Brain pericyte (primary cell): Measurements from ENCODE around the gene TMEM272.
"Not testable (repeated sequence)": the region's sequence is repeated elsewhere in the genome, so short reads cannot be mapped to it uniquely, and the experiment has no call there.

Experiments
- DNase-seq: peaks from one replicate; pipeline ENCODE4 v3.0.0-alpha.2; 2012; ENCODE audit warnings: low read depth, low spot score

TMEM272 gene

DNA sequence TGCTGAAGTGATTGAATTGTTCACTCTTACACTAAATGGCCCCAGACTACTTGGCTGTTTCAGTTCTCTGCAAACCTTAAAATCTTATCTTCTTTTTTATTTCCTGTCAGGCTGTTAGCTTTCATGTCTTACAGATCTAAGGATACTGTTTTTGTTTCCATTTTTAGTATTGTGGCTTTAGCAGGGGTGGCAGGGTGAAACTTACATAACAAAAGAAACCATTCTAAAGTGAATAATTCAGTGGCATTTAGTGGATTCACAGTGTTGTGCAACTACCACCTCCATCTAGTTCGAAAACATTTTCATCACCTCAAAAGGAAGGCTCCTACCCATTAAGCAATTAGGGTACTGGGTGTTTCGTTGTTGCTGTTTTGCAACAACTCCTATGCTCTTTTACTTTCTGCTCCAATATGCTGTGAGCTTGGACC is 19.8 kb downstream of the TMEM272 start:
- DNase-seq, result no peak

DNA sequence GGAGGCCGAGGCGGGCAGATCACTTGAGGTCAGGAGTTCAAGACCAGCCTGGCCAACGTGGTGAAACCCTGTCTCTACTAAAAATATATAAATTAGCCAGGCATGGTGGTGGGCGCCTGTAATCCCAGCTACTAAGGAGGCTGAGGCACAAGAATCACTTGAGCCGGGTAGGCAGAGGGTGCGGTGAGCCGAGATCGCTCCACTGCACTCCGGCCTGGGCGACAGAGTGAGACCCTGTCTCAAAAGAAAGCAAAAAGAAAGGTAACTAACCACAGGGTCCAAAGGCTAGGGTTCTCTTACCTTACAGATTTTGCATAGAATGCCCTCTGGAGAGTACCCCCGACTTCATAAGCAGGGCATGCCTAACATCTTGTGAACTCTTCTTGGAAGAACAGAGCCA is 20.3 kb downstream of the TMEM272 start:
- not testable (repeated sequence) for DNase-seq

DNA sequence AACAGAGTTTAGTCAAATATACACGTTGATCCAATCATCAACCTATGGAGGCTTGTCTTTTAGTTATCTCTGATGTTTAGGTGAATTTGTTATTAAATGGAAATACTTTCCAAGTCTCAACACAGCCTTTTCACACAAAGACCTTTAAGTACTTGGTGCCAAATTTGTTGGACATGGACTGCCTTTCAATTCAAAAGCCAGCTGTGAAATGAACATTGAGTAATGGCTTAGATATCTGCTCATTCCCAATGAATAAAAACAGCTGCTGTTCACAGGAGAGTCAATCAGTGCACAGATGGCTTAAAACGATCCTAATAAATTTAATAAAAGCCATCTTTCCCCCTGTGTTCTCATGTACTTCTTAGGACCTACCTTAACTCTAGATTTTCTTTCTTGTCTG is 21.1 kb downstream of the TMEM272 start:
- DNase-seq, result no peak

DNA sequence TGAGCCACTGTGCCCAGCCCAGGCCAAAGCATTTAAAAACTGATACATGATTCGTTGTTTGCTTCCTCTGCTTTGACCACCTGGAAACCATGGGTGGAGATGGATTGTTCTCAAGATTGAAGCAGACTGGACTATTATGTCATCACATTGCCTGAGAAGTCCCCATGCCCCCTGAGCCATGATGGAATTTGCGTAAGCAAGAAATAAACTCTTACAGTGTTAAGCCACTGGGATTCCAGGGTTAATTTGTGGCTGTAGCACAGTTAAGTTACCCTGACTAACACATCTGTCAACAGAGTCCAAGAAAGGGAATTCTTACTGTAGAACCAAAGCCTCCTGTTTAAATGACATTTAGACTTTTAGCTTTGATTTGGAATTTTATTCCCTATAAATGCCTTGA is 21.6 kb downstream of the TMEM272 start:
- no peak for DNase-seq

DNA sequence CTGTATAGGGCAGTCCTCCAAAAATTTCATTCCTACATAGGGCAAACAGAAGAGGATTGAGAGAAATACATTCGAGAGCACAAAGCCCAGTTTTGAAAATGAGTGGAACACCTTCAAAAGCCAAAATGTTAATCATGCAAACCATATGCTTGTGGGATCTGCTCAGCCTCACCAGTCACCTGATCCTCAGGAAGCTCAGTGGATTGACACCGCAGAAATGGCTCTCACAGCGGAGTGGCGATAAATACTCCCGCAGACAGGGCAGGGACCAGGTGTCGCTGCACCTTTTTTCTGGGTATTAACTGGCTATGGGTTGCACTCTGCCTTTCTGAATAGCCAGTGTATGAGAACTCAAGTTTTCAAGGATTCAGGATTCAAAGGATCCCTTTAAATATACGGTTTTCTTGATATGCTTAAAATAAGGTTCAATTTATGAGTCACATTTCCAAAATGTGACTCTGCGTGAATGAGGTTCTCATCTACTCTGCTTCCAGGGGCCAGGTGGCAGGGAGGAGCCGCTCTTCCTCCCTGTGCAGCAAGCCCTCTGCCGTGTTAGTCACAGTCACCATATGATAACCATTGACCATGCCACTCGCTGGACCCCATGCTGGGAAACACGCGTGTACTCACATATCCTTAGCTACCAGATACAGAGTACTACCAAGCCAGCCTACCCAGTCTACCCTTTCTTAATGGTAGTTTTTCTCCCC is 22.7 kb downstream of the TMEM272 start:
- DNase-seq, result no peak

DNA sequence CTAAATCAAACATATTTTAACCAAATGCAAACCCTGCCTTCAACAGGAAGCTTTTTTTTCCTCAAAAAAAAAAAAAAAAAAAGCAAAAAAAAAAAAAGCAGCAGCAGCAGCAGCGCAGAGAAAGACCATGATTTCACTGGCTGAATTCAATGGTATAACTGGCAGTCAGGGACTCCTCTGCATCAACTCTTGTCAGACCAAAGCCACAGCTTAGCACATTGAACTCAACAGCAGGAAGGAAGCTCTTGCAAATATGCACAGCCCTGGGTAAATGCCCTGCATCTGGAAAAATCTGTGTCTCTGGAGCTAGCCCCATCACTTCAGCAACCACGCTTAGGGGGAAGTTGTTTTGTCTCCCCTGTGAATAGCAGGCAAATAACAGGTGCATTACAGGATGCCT is 23.4 kb downstream of the TMEM272 start:
- DNase-seq, result no peak

DNA sequence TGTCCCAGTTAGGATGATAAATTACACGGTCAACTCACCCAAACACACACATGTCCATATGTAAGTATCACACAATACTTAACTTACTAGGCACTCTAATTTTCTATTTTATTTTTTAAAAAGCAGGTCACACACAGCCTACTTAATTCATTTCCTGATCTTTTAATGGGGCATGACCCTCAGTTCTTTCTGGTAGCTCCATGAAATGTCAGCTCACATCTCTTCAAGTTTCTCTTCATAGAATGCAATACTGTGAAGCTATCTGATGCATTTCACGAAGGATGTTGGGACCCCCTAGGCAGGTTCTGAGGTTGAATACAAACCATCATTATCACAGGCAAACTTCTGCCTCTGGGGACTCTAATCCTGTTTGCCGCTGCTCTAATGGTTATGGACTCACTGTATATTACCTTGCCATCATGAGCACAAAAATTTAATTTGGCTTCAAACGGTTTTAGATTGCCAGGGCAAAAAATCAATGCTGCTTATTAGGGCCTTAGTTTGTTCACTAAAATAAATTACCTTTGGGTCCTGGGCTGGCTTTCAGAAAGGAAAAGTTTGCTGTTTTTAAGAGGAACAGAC is 24.9 kb downstream of the TMEM272 start:
- DNase-seq, result no peak

DNA sequence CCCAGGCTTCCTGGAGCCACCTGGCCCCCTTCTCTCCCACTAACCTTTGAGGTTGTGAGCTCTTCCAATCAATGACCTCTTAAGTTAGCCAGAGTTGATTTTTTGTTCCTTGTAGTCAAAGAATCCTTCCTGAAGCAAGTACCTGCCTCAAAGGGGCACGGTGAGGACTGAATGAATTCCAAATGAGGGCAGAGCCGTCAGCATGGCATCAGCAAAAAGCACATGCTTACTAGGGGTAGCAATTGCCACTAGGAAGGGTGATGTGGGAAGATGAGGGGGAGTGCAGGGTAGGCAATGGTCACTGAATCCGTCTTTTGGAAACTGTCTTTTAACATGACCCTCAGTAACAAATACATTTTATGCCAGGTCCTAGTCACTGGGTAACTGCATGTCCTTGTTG is 25.4 kb downstream of the TMEM272 start:
- DNase-seq, result no peak

DNA sequence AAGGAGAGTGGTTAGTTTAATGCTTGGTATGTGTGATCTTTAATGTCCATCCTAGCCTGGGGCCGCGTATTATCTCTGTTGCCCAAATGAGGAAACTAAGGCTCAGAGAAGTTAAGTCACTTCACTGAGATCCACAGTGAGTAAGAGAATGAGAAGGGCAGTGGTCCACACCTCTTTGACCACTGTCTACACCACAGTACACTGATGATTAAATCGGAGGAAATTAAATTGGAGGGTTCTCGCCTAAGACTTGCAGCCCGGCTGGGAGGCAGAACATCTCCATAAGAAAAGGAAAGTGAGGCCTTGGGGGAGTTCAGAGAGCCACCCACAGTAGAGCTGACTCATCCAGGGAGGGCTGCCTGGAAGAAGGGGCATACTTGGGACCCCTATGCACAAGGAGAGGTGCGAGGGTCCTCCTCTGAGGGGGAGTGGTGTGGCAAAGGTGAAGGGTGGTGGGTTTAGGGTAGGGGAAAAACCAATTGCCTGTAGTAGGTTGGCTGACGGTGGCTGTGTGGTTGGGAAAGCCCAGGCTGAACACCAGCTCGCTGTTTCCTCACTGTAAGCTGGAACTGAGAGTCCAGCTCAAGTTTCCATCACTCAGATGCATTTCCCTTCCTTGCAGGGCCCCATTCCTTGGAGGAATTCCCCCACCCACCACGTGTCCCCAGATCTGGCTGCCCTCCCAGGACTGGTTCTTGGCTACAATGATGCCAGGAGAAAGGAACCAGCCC is 26.0 kb downstream of the TMEM272 start:
- no peak for DNase-seq

DNA sequence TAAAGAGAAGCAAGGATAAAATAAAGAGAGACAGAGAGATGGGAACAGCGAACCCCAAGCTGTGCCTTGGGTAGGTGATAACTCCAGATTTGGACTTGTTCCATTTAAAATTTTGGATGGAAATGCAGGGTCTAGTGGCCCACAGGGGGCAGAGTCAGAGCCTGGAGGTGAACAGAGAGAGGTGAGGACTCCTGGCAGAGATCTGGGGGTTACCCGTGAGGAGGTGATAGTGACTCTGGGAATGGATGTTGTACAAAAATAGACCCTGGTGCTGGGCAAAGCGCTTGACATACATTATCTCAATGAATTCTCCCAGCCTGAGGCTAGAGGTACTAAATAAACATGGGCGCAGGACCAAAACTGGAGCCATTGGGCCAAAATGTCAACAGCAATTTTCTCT is 26.7 kb downstream of the TMEM272 start:
- DNase-seq, result no peak

DNA sequence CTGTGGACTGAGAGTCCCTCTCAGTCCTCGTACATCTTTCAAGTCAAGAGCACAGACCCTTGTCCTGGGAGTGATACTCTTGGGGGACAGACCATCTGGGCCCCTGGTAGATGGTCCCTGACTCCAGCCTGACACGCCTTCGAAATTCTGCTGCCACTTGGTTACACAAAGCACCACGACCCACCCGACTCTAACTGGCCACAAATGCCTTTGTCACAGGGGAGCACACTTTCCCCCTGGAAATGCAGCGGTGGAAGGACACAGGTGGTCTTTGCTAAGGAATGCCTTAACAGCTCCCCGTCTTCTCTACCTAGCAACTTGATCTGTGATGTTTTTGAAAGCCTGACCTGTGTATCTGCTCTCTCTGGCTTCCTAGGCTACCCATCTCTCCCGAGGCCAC is 27.3 kb downstream of the TMEM272 start:
- DNase-seq, result no peak

DNA sequence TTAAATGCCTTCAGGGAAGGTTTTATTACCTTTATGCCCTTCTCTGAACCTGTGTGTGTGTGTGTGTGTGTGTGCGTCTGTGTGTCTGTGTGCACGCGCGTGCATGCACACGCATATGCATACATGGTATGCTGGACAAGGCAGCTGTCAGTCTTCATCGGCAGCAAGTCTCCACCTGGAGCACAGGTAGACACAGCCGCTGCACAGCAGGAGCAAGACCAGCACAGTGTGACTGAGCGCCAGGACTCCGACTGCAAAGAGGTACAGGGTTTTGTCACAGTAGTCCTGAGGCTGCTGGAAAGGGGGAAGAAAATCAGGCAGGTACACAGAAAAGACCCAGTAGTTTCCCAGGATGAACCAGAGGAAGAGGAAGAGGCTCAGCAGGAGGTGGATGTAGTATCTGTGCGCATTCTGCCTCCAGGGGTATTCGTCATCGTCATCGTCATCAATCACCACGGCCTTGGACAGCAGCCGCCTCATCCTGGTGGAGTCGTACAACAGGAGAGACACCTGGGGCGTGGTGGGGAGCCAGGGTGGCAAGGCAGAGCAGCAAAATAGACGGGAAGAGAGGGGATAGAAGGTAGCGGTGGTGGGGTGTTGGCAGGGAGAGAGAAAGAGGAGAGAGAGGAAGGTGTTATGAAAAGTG is 28.2 kb downstream of the TMEM272 start:
- no peak for DNase-seq

DNA sequence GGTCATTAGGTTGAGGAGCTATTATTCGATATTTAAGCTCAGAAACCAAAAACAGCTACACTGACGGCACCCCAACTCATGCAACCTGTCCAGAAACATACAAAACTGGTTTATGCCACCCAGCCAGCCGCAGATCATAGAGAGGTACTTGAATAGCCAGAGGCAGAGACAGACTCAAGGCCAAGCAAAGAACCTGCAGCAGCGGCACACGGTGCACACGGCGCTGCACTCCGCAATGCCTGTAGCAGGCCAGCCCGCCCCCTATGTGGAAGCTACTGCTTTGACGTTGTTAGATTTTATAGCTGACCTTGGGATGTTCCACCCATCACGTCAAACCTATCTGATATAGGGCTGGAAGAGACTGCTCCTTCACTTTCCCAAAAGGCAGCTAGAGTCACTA is 29.1 kb downstream of the TMEM272 start:
- no peak for DNase-seq

DNA sequence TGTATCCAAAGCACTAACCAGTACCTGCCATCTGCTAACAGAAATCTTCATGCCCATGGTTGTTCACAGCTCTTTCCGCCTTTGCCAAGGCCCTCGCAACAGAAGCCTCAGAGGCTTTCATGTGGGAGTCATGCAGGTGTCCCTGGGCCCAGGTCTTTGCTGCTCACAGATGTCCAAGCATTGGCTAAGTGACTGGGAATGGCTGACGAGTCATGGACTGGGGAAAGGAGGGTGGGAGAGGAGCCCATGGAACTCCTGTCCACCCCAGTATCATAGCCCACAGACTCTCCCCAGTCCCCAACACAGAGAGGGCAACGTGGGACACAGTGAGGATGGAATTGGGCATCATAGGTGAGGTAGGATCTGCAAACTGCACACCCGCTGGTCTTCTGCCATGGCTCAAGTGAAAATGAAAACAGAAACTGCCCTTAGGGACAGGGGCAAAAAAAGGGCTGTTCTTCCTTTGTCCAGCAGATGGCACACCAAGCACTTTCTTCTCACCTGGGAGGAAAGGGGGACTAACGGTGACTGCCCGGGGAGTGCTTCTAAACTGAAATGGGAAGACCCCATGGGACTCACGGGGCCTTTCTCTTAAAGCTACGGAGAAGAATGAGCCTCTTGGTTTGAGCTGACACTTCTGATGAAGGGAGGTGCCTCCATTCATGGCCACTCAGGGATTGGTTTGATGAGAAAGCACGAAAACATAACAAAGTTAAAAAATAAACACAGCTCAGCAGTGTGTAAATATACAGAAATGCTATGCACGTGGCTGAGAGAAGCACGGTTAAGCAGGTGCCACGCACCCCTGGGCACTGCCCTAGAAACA is 29.9 kb downstream of the TMEM272 start:
- DNase-seq, result no peak

DNA sequence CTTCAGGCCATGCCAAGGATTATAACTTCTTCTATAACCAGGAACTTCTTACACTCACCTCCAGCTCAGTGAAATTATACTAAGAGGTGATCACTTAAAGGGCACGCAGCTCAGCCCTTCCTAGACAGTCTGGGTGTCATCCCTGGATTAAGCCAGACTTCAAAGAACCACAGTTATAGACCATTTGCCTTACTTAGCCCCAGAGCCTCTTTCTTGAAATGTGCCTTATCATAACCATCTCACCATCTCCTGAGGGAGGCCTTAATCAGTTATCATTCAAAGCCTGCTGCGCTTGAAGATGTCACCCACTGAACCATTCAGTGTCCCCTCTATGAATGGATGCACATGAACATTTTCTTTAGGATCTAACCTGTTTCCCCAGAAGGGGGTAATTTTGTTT is 30.9 kb downstream of the TMEM272 start:
- no peak for DNase-seq

DNA sequence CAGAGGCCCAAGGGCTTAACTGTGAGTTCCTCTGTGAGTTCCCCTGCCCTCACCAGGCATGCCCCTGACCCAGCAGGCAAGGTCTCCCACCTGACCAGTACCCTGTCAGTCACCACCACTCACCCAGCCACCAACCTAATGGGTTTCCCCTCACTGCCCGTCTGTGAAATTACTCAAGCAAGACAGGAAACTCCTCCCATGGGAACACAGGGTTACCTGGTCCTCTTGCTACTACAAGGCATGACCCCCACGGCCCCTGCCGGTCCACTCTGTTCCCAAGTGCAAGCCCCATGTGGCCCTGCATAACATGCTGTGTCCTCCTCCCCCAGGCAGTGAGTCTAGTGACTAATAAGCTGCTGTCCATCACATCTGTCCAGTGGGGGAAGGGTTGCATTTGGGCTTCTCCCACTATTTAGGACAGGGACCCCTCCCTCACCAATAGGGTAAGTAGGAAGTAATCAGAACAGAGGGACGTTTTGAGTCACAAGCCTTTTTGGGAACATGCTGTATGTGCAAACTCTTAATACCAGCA is 33.0 kb downstream of the TMEM272 start:
- no peak for DNase-seq

DNA sequence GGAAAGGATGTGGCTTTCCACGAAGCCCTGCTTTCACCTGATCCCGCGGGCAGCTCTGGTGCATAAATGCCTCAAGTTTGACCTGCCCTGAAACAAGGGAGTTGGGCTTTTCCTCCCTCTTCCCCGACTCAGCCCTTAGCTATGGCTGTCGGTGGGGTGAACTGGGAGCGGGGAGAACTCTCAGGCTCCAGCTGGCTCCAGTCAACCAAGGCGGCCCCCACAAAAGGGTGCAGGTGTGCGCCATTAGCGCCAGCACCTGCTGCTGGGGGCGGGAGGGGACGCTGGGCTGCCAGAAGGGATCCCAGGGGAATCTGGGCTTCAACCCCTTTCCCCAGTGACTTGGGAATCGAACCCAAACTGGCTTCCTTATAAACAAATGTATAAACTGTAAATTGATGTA is 33.9 kb downstream of the TMEM272 start:
- DNase-seq, result no peak

DNA sequence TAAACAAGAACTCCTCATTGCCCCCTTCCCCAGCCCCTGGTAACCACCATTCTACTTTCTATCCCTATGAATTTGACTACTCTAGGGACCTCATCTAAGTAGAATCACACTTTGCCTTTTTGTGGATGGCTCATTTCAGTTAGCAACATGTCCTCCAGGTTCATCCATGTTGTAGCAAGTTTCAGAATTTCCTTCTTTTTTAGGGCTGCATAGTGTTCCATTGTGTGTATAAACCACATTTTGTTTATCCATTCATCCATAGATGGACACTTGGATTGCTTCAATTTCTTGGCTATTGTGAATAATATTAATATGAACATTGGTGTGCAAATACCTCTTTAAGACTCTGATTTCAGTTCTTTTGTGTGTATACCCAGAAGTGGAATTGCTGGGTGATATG is 36.2 kb downstream of the TMEM272 start:
- DNase-seq, result no peak

DNA sequence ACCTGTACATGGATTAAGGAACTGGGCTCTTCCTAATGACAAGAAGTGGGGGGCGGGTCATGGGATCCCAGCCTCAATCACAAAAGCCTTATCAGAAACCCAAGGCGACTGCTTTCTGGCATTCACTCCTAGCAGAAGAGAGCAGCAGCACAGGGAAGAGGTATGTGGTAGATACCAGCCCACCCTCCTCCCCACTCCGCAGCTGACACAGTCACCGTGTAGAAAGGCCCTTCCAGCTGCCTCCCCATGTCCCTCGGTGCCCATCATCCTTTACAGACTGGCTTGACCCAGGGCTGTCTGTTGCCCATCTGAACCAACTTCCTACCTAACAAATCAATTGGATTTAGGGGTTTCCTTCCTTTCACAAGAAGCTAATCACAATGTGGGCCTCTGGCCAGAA is 37.9 kb downstream of the TMEM272 start:
- DNase-seq, result no peak

DNA sequence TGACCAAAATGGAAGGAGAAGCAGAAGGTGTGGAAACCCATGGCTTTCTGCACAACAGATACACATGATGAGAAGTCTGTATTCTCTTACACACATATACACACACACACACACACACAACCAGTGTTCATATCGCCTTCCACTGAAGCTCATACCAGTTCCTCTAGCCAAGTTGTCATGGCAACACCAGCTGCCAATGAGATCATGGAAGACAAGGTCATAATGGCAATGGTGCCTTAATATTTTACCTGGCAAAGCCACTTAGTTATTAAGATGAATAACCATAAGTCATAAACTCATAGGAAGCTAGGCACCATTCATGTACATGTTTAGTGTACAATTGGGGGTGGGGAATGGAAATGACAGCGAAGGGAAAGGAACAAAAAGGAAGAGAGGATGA is 38.4 kb downstream of the TMEM272 start:
- no peak for DNase-seq

DNA sequence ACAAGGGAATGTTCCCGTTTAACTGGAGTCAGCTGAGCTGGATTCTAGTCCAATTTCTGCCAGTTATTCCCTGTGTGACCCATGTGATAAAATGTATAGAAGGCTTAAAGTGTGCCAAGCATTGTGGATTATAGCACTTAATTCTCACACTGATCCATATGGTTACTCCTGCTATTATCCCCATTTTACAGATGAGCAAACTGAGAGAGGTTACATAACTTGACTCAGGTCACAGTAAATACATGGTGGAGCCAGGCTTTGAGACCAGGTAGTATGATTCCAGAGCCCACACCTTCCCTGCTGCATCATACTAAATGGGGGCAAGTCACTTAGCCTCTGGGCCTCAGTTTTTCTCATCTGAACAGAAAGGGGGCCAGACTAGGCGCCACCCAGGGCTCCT is 39.1 kb downstream of the TMEM272 start:
- no peak for DNase-seq
